GM23338 (cell line): ENCODE results near the gene MCTP1. TPM values are rescaled to one million over a fixed set of nuclear protein-coding genes. Genes with fewer than 3 reads are reported as not detected.

ENCODE experiments used
- ATAC-seq: fragments of 200-7000 bp; cut with Tn5 transposase; 3 replicates; pipeline ENCODE4 v1.9.1; 2020
- DNase-seq: peaks from one replicate; pipeline ENCODE4 v3.0.0-alpha.2; 2015; ENCODE audit warnings: low spot score
- H2AFZ ChIP-seq: fragments of 200-600 bp; sonication (generic); 2 replicates; pipeline ENCODE4 v1.8.0; 2016; ENCODE audit warnings: antibody characterized with exemption, mild to moderate bottlenecking, moderate library complexity
- H3F3A ChIP-seq: fragments of 200-600 bp; sonication (generic); replicated peaks from 2 replicates; pipeline ENCODE4 v1.8.0; 2017; ENCODE audit warnings: antibody characterized with exemption, mixed run types, low read depth
- H3K27ac ChIP-seq: fragments of 200-600 bp; sonication (generic); 2 replicates; pipeline ENCODE4 v1.6.1; 2016; ENCODE audit warnings: low read depth
- H3K27me3 ChIP-seq: fragments of 200-600 bp; sonication (generic); 2 replicates; pipeline ENCODE4 v1.8.0; 2016; ENCODE audit warnings: mild to moderate bottlenecking, mixed run types, moderate library complexity; ENCODE audit not compliant: insufficient read depth
- H3K36me3 ChIP-seq: fragments of 200-600 bp; sonication (generic); 2 replicates; pipeline ENCODE4 v1.8.0; 2016; ENCODE audit warnings: mild to moderate bottlenecking; ENCODE audit not compliant: insufficient read depth
- H3K4me1 ChIP-seq: fragments of 200-600 bp; sonication (generic); 2 replicates; pipeline ENCODE4 v1.8.0; 2016; ENCODE audit warnings: mild to moderate bottlenecking, moderate library complexity; ENCODE audit not compliant: insufficient read depth
- H3K4me2 ChIP-seq: fragments of 200-600 bp; sonication (generic); 2 replicates; pipeline ENCODE4 v1.7.1; 2017; ENCODE audit warnings: mixed run types
- H3K4me3 ChIP-seq: fragments of 200-600 bp; sonication (generic); 2 replicates; pipeline ENCODE4 v1.6.1; 2016; ENCODE audit warnings: mixed run types
- H3K79me2 ChIP-seq: fragments of 200-600 bp; sonication (generic); replicated peaks from 2 replicates; pipeline ENCODE4 v1.8.0; 2017; ENCODE audit warnings: mild to moderate bottlenecking; ENCODE audit not compliant: insufficient read depth
- H3K9me2 ChIP-seq: fragments of 200-600 bp; sonication (generic); 2 replicates; pipeline ENCODE4 v1.8.0; 2017; ENCODE audit not compliant: insufficient read depth
- H4K20me1 ChIP-seq: fragments of 200-600 bp; sonication (generic); replicated peaks from 2 replicates; pipeline ENCODE4 v1.8.0; 2017; ENCODE audit warnings: mild to moderate bottlenecking; ENCODE audit not compliant: insufficient read depth
- H3K27ac Mint-ChIP-seq: 2 replicates; pipeline ENCODE4 v1.8.0; 2020; ENCODE audit warnings: inconsistent platforms, mild to moderate bottlenecking, moderate library complexity, mixed read lengths
- H3K27me3 Mint-ChIP-seq: 3 replicates; pipeline ENCODE4 v1.8.0; 2022; ENCODE audit warnings: low read depth, mild to moderate bottlenecking, moderate library complexity, mixed read lengths, inconsistent platforms; ENCODE audit not compliant: insufficient read depth, poor library complexity
- H3K36me3 Mint-ChIP-seq: 3 replicates; pipeline ENCODE4 v1.8.0; 2021; ENCODE audit warnings: low read depth, mild to moderate bottlenecking, inconsistent platforms, moderate library complexity, mixed read lengths
- H3K4me1 Mint-ChIP-seq: 3 replicates; pipeline ENCODE4 v1.8.0; 2020; ENCODE audit warnings: mild to moderate bottlenecking, inconsistent platforms, mixed read lengths
- H3K4me3 Mint-ChIP-seq: 3 replicates; pipeline ENCODE4 v1.8.0; 2021; ENCODE audit warnings: moderate library complexity, mild to moderate bottlenecking, inconsistent platforms, mixed read lengths
- H3K9me3 Mint-ChIP-seq: 3 replicates; pipeline ENCODE4 v1.8.0; 2020; ENCODE audit warnings: moderate library complexity, mild to moderate bottlenecking, inconsistent platforms, mixed read lengths
- CREB1 ChIP-seq: fragments of 250-450 bp; sonication (Bioruptor Pico); IDR thresholded peaks from 2 replicates; pipeline ENCODE4 v1.5.0; 2020; ENCODE audit warnings: low read depth, mild to moderate bottlenecking, moderate library complexity
- CTCF ChIP-seq, 2 experiments: fragments of 200-600 bp in 1 of 2; sonication (generic) in 1 of 2; conservative IDR thresholded peaks; 2 replicates each; pipeline versions ENCODE4 v1.5.1 to v1.6.1; 2016 to 2017; ENCODE audit warnings: antibody characterized with exemption in 2 of 2, low read depth in 2 of 2, mild to moderate bottlenecking in 2 of 2, moderate library complexity in 1 of 2
- ETS1 ChIP-seq: IDR thresholded peaks from 2 replicates; pipeline ENCODE4 v1.6.1; 2016; ENCODE audit warnings: antibody characterized with exemption
- EZH2 ChIP-seq: fragments of 200-600 bp; sonication (generic); IDR thresholded peaks from one replicate; pipeline ENCODE4 v1.8.0; 2017; ENCODE audit warnings: antibody characterized with exemption, mild to moderate bottlenecking, low read depth; ENCODE audit not compliant: unreplicated experiment
- EZH2phosphoT487 ChIP-seq: fragments of 200-600 bp; sonication (generic); IDR thresholded peaks from one replicate; pipeline ENCODE4 v1.8.1; 2018; ENCODE audit warnings: antibody characterized with exemption; ENCODE audit not compliant: unreplicated experiment
- JUNB ChIP-seq: IDR thresholded peaks from one replicate; pipeline ENCODE4 v1.6.1; 2016; ENCODE audit warnings: antibody characterized with exemption; ENCODE audit not compliant: unreplicated experiment
- NANOG ChIP-seq: IDR thresholded peaks from 2 replicates; pipeline ENCODE4 v1.6.1; 2016; ENCODE audit warnings: antibody characterized with exemption, borderline replicate concordance
- POLR2AphosphoS5 ChIP-seq: IDR thresholded peaks from 2 replicates; pipeline ENCODE4 v1.6.1; 2016; ENCODE audit warnings: antibody characterized with exemption, low read depth
- REST ChIP-seq: IDR thresholded peaks from one replicate; pipeline ENCODE4 v1.6.1; 2018; ENCODE audit warnings: antibody characterized with exemption; ENCODE audit not compliant: unreplicated experiment
- ZNF114 ChIP-seq: fragments of 250-450 bp; sonication (Bioruptor Pico); IDR thresholded peaks from 2 replicates; pipeline ENCODE4 v1.5.0; 2020; ENCODE audit warnings: mild to moderate bottlenecking, moderate library complexity
- ZNF331 ChIP-seq: fragments of 250-450 bp; sonication (Bioruptor Pico); IDR thresholded peaks from 2 replicates; pipeline ENCODE4 v1.5.0; 2020; ENCODE audit warnings: low read depth, mild to moderate bottlenecking, moderate library complexity
- ZNF462 ChIP-seq: fragments of 250-450 bp; sonication (Bioruptor Pico); IDR thresholded peaks from 2 replicates; pipeline ENCODE4 v1.5.0; 2020; ENCODE audit warnings: mild to moderate bottlenecking, moderate library complexity
- polyA plus RNA-seq: library from polyadenylated mRNA; unstranded; fragments of >200 nt; fragmentation: Nextera tagmentation; extraction: Ambion mirVana; gene quantifications from 2 replicates; pipeline ENCODE4 v1.2.1, GENCODE V29; 2016
- total RNA-seq: library from RNA; depleted of rRNA; stranded (reverse); fragments of >200 nt; shearing (Covaris generic); gene quantifications from 2 replicates; pipeline ENCODE4 v1.2.3, GENCODE V29; 2014

MCTP1 gene
- total and polyA plus RNA-seq, 2 experiments from 2014 or later: 3.7 to 4.2 TPM

GRCh38 chr5:95327211-95327610 is 42.3 kb upstream of the MCTP1 start:
- Histone ChIP-seq H3K4me2 (no peak overlapping the region), H3K27me3 (no peaks in the 10 kb centered on the region), H3K79me2 (no peaks in the 10 kb centered on the region), H3K9me2 (peaks cover 22% of the 10 kb centered on the region; the same call in 1 of the 2 replicates), H3K4me3 (no peak overlapping the region), H3F3A (no peaks in the 10 kb centered on the region), H4K20me1 (no peaks in the 10 kb centered on the region), H3K27ac (no peak overlapping the region), H3K4me1 (no peaks in the 10 kb centered on the region), H3K36me3 (no peaks in the 10 kb centered on the region), H2AFZ (peak overlapping the region; percentile 49)
- Mint-ChIP-seq H3K36me3 (no peaks in the 10 kb centered on the region; the same call in 2 of the 3 replicates), H3K4me3 (no peak overlapping the region), H3K27me3 (no peaks in the 10 kb centered on the region), H3K27ac (no peak overlapping the region), H3K9me3 (no peaks in the 10 kb centered on the region; the same call in 2 of the 3 replicates), H3K4me1 (peaks cover 7% of the 10 kb centered on the region; the same call in 2 of the 3 replicates)
- DNase-seq (no peak), ATAC-seq (no peak)
- TF ChIP-seq CTCF (conservative IDR thresholded peaks at IDR 0.05; ENCODE audit: low read depth in 2 of 2): no peak
- TF ChIP-seq REST: no peak
- TF ChIP-seq JUNB: no peak
- TF ChIP-seq EZH2: no peak
- TF ChIP-seq EZH2phosphoT487: no peak
- TF ChIP-seq NANOG: no peak
- TF ChIP-seq ETS1: no peak
- TF ChIP-seq POLR2AphosphoS5: no peak
- no peak for TF ChIP-seq ZNF331 (CRISPR knock-in tag)
- no peak for TF ChIP-seq ZNF462 (CRISPR knock-in tag)
- TF ChIP-seq CREB1: no peak
- TF ChIP-seq ZNF114 (CRISPR knock-in tag): no peak
